ENCODE results near the gene HYOU1. TPM values are rescaled to one million over a fixed set of nuclear protein-coding genes. Genes with fewer than 3 reads are reported as not detected.

The HYOU1 gene
- total and polyA plus RNA-seq, 2 of the 8 experiments (the other 6 are each of a cell fraction or from before 2014, with no cell fraction given), result 239 to 295 TPM

DNA sequence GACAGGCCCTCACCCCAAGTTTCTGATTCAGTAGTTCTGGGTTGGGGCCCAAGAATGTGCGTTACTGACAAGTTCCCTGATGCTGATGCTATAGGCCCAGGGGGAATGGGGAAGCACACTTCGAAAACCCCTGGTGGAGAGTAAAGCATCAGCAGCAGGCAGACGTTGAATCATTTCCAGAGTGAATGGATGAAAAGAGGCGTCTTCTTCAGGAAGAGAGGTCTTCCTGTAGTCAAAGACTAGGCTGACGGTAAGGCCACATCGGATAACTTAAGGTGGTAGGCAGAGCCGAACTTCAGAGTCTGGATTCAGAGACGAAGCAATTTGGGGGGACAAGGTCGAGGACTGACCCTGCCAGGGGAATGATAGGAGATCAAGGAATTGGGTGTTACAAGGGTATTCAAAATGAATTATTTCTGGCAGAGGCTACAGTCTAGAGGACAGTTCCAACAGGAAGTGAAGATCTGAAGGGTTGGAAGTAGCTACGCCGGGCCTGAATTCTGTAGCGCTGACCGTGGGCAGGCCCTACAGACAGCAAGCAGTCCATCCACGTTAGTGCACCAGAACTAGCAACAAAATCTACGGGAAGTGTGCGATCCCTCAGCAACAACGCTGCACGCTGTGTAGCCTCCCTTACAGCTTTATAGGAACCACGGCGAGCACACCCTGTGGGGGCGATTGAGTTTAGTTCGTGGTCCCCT is 59.9 kb downstream of the HYOU1 start:
- Histone ChIP-seq H4K8ac (ENCODE audit: extremely low read depth, insufficient read depth, low read length) (no peak overlapping the region), H3K4me1 (replicated peaks in 1 of 4; ENCODE audit: control insufficient read depth in 3 of 4, insufficient read depth in 4 of 4, low read length in 3 of 4) (peaks cover 0 to 6% (median under 1%) of the 10 kb centered on the region in 4 experiments; a peak in 2 of 7 replicates), H4K5ac (ENCODE audit: insufficient read length, low read depth, low read length) (peak overlapping the region; percentile 15), H2BK5ac (ENCODE audit: low read depth, low read length) (peak overlapping the region; percentile 80; the same call in 1 of the 2 replicates), H3K56ac (replicated peaks; ENCODE audit: insufficient read length, low read depth, low read length) (no peak overlapping the region), H2AK5ac (ENCODE audit: low read depth, low read length) (peak overlapping the region; percentile 76), H3K4me3 (ENCODE audit: extremely low read depth in 1 of 4, insufficient read depth in 2 of 4, low read depth in 3 of 4, low read length in 4 of 4) (peak overlapping the region; percentile 84 to 97 (median 90)), H2AFZ (ENCODE audit: low read length) (peak overlapping the region; percentile 97), H3K18ac (ENCODE audit: extremely low read depth, low read length) (peak overlapping the region; percentile 9; the same call in 1 of the 2 replicates), H2BK15ac (ENCODE audit: low read length) (no peak overlapping the region), H2BK20ac (ENCODE audit: low read length) (no peak overlapping the region), H2BK12ac (ENCODE audit: low read depth, low read length) (peak overlapping the region; percentile 33; the same call in 1 of the 2 replicates), H2BK120ac (replicated peaks; ENCODE audit: low read depth, low read length) (no peak overlapping the region), H4K91ac (replicated peaks; ENCODE audit: insufficient read length, low read length) (peak overlapping the region; percentile 27), H3K79me1 (ENCODE audit: low read depth, low read length) (peaks cover 7% of the 10 kb centered on the region), H3K9me3 (ENCODE audit: insufficient read depth in 2 of 2, low read depth in 1 of 2, low read length in 1 of 2) (no peaks in the 10 kb centered on the region; a peak in 1 of 4 replicates), H3K14ac (ENCODE audit: insufficient read length) (peak overlapping the region; percentile 51), H3K9ac (replicated peaks in 1 of 4; ENCODE audit: extremely low read depth in 1 of 4, low read depth in 3 of 4, low read length in 3 of 4) (peak overlapping the region; percentile 10 to 93 (median 66)), H3K27me3 (replicated peaks in 1 of 4; ENCODE audit: control insufficient read depth in 3 of 4, extremely low read depth in 1 of 4, insufficient read depth in 3 of 4, low read length in 3 of 4) (no peaks in the 10 kb centered on the region), H3K4ac (replicated peaks; ENCODE audit: insufficient read length, low read depth, low read length) (peak overlapping the region; percentile 11), H3K27ac (ENCODE audit: low read depth, low read length) (peak overlapping the region; percentile 72; the same call in 1 of the 2 replicates), H3K79me2 (ENCODE audit: control insufficient read depth in 1 of 2, insufficient read depth in 2 of 2, low read length in 2 of 2) (peaks cover 0 to 41% of the 10 kb centered on the region in 2 experiments; a peak in 3 of 4 replicates), H3K23me2 (ENCODE audit: low read depth, low read length) (peaks cover 12% of the 10 kb centered on the region), H3K23ac (ENCODE audit: insufficient read length) (no peak overlapping the region), H4K20me1 (replicated peaks in 1 of 2; ENCODE audit: control insufficient read depth in 1 of 2, insufficient read depth in 2 of 2, low read length in 2 of 2) (no peaks in the 10 kb centered on the region), H3K4me2 (ENCODE audit: insufficient read depth in 1 of 2, low read depth in 2 of 2, low read length in 2 of 2) (peak overlapping the region; percentile 95 to 100), H3K36me3 (ENCODE audit: control insufficient read depth in 2 of 4, insufficient read depth in 4 of 4, low read length in 3 of 4) (peaks cover 3 to 26% (median 16%) of the 10 kb centered on the region in 4 experiments; a peak in 7 of 8 replicates)
- 50% methylated on average over 22 of the region's 22 CpGs; no CpG with 5 or more reads in 1 of the 2 experiments for WGBS, 2 experiments (ENCODE audit: extremely low coverage in 1 of 2, insufficient coverage in 1 of 2, insufficient read length in 1 of 2, insufficient replicate concordance in 2 of 2, low coverage in 1 of 2, low lambda C conversion rate in 2 of 2, missing lambda C conversion rate in 1 of 2)
- ChIA-PET POLR2A (ENCODE audit: partially characterized antibody) (interaction anchor here (0.7 to 15.2 kb wide), 18 partner anchors 12 to 343 kb away, joined by 3 to 264 read pairs (median 3); partner anchors contain the start of genes HMBS, RPS25, SLC37A4 and TRAPPC4), CTCF (ENCODE audit: partially characterized antibody) (interaction anchor here (0.7 to 1.4 kb wide), 4 partner anchors 34 to 225 kb away, joined by 3 to 5 read pairs (median 3); no protein-coding TSS in a partner anchor)
- FAIRE-seq (no peak), DNase-seq (ENCODE audit: low read depth in 1 of 2, low spot score in 2 of 2) (no peak)
- TF ChIP-seq KDM5A (IDR thresholded peaks at IDR 0.05; ENCODE audit: low read length) (no peak), RAD21 (IDR thresholded peaks at IDR 0.05 in 1 of 2, conservative IDR thresholded peaks at IDR 0.05 in 1 of 2; ENCODE audit: low read depth in 2 of 2, low read length in 2 of 2) (peak in 1 of 2 experiments; percentile 21; a peak in 1 of 4 replicates), TAF1 (IDR thresholded peaks at IDR 0.05; ENCODE audit: low read depth, low read length) (0 out of 2 replicates have a peak, but pooled peaks have one; percentile 25)
- TF ChIP-seq, protein P1, sequence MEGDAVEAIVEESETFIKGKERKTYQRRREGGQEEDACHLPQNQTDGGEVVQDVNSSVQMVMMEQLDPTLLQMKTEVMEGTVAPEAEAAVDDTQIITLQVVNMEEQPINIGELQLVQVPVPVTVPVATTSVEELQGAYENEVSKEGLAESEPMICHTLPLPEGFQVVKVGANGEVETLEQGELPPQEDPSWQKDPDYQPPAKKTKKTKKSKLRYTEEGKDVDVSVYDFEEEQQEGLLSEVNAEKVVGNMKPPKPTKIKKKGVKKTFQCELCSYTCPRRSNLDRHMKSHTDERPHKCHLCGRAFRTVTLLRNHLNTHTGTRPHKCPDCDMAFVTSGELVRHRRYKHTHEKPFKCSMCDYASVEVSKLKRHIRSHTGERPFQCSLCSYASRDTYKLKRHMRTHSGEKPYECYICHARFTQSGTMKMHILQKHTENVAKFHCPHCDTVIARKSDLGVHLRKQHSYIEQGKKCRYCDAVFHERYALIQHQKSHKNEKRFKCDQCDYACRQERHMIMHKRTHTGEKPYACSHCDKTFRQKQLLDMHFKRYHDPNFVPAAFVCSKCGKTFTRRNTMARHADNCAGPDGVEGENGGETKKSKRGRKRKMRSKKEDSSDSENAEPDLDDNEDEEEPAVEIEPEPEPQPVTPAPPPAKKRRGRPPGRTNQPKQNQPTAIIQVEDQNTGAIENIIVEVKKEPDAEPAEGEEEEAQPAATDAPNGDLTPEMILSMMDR (IDR thresholded peaks at IDR 0.05; ENCODE audit: control extremely low read depth in 1 of 3, insufficient read depth in 1 of 3, low read depth in 1 of 3, low read length in 3 of 3), result peak in 2 of 3 experiments; percentile 12 to 55; a peak in 1 of 4 replicates

Data from H1 (cell line).